GM23338 (cell line): Measurements from ENCODE around the gene C9orf40. TPM values are rescaled to one million over a fixed set of nuclear protein-coding genes. Genes with fewer than 3 reads are reported as not detected.
A peak's percentile ranks its signal among the peaks of the same experiment; 100 is the strongest.

Experiments
- ATAC-seq: fragments of 200-7000 bp; cut with Tn5 transposase; 3 replicates; pipeline ENCODE4 v1.9.1; 2020
- DNase-seq: peaks from one replicate; pipeline ENCODE4 v3.0.0-alpha.2; 2015; ENCODE audit warnings: low spot score
- H2AFZ ChIP-seq: fragments of 200-600 bp; sonication (generic); 2 replicates; pipeline ENCODE4 v1.8.0; 2016; ENCODE audit warnings: antibody characterized with exemption, mild to moderate bottlenecking, moderate library complexity
- H3F3A ChIP-seq: fragments of 200-600 bp; sonication (generic); replicated peaks from 2 replicates; pipeline ENCODE4 v1.8.0; 2017; ENCODE audit warnings: antibody characterized with exemption, mixed run types, low read depth
- H3K27ac ChIP-seq: fragments of 200-600 bp; sonication (generic); 2 replicates; pipeline ENCODE4 v1.6.1; 2016; ENCODE audit warnings: low read depth
- H3K27me3 ChIP-seq: fragments of 200-600 bp; sonication (generic); 2 replicates; pipeline ENCODE4 v1.8.0; 2016; ENCODE audit warnings: mild to moderate bottlenecking, mixed run types, moderate library complexity; ENCODE audit not compliant: insufficient read depth
- H3K36me3 ChIP-seq: fragments of 200-600 bp; sonication (generic); 2 replicates; pipeline ENCODE4 v1.8.0; 2016; ENCODE audit warnings: mild to moderate bottlenecking; ENCODE audit not compliant: insufficient read depth
- H3K4me1 ChIP-seq: fragments of 200-600 bp; sonication (generic); 2 replicates; pipeline ENCODE4 v1.8.0; 2016; ENCODE audit warnings: mild to moderate bottlenecking, moderate library complexity; ENCODE audit not compliant: insufficient read depth
- H3K4me2 ChIP-seq: fragments of 200-600 bp; sonication (generic); 2 replicates; pipeline ENCODE4 v1.7.1; 2017; ENCODE audit warnings: mixed run types
- H3K4me3 ChIP-seq: fragments of 200-600 bp; sonication (generic); 2 replicates; pipeline ENCODE4 v1.6.1; 2016; ENCODE audit warnings: mixed run types
- H3K79me2 ChIP-seq: fragments of 200-600 bp; sonication (generic); replicated peaks from 2 replicates; pipeline ENCODE4 v1.8.0; 2017; ENCODE audit warnings: mild to moderate bottlenecking; ENCODE audit not compliant: insufficient read depth
- H3K9me2 ChIP-seq: fragments of 200-600 bp; sonication (generic); 2 replicates; pipeline ENCODE4 v1.8.0; 2017; ENCODE audit not compliant: insufficient read depth
- H4K20me1 ChIP-seq: fragments of 200-600 bp; sonication (generic); replicated peaks from 2 replicates; pipeline ENCODE4 v1.8.0; 2017; ENCODE audit warnings: mild to moderate bottlenecking; ENCODE audit not compliant: insufficient read depth
- H3K27ac Mint-ChIP-seq: 2 replicates; pipeline ENCODE4 v1.8.0; 2020; ENCODE audit warnings: inconsistent platforms, mild to moderate bottlenecking, moderate library complexity, mixed read lengths
- H3K27me3 Mint-ChIP-seq: 3 replicates; pipeline ENCODE4 v1.8.0; 2022; ENCODE audit warnings: low read depth, mild to moderate bottlenecking, moderate library complexity, mixed read lengths, inconsistent platforms; ENCODE audit not compliant: insufficient read depth, poor library complexity
- H3K36me3 Mint-ChIP-seq: 3 replicates; pipeline ENCODE4 v1.8.0; 2021; ENCODE audit warnings: low read depth, mild to moderate bottlenecking, inconsistent platforms, moderate library complexity, mixed read lengths
- H3K4me1 Mint-ChIP-seq: 3 replicates; pipeline ENCODE4 v1.8.0; 2020; ENCODE audit warnings: mild to moderate bottlenecking, inconsistent platforms, mixed read lengths
- H3K4me3 Mint-ChIP-seq: 3 replicates; pipeline ENCODE4 v1.8.0; 2021; ENCODE audit warnings: moderate library complexity, mild to moderate bottlenecking, inconsistent platforms, mixed read lengths
- H3K9me3 Mint-ChIP-seq: 3 replicates; pipeline ENCODE4 v1.8.0; 2020; ENCODE audit warnings: moderate library complexity, mild to moderate bottlenecking, inconsistent platforms, mixed read lengths
- CREB1 ChIP-seq: fragments of 250-450 bp; sonication (Bioruptor Pico); IDR thresholded peaks from 2 replicates; pipeline ENCODE4 v1.5.0; 2020; ENCODE audit warnings: low read depth, mild to moderate bottlenecking, moderate library complexity
- EZH2phosphoT487 ChIP-seq: fragments of 200-600 bp; sonication (generic); IDR thresholded peaks from one replicate; pipeline ENCODE4 v1.8.1; 2018; ENCODE audit warnings: antibody characterized with exemption; ENCODE audit not compliant: unreplicated experiment
- JUNB ChIP-seq: IDR thresholded peaks from one replicate; pipeline ENCODE4 v1.6.1; 2016; ENCODE audit warnings: antibody characterized with exemption; ENCODE audit not compliant: unreplicated experiment
- POLR2AphosphoS5 ChIP-seq: IDR thresholded peaks from 2 replicates; pipeline ENCODE4 v1.6.1; 2016; ENCODE audit warnings: antibody characterized with exemption, low read depth
- STAT1 ChIP-seq: IDR thresholded peaks from one replicate; pipeline ENCODE4 v1.6.1; 2016; ENCODE audit warnings: antibody characterized with exemption; ENCODE audit not compliant: unreplicated experiment
- ZNF114 ChIP-seq: fragments of 250-450 bp; sonication (Bioruptor Pico); IDR thresholded peaks from 2 replicates; pipeline ENCODE4 v1.5.0; 2020; ENCODE audit warnings: mild to moderate bottlenecking, moderate library complexity
- ZNF331 ChIP-seq: fragments of 250-450 bp; sonication (Bioruptor Pico); IDR thresholded peaks from 2 replicates; pipeline ENCODE4 v1.5.0; 2020; ENCODE audit warnings: low read depth, mild to moderate bottlenecking, moderate library complexity
- polyA plus RNA-seq: library from polyadenylated mRNA; unstranded; fragments of >200 nt; fragmentation: Nextera tagmentation; extraction: Ambion mirVana; gene quantifications from 2 replicates; pipeline ENCODE4 v1.2.1, GENCODE V29; 2016
- total RNA-seq: library from RNA; depleted of rRNA; stranded (reverse); fragments of >200 nt; shearing (Covaris generic); gene quantifications from 2 replicates; pipeline ENCODE4 v1.2.3, GENCODE V29; 2014
- TF ChIP-seq, protein P1 (sequence below), 2 experiments: fragments of 200-600 bp in 1 of 2; sonication (generic) in 1 of 2; conservative IDR thresholded peaks; 2 replicates each; pipeline versions ENCODE4 v1.5.1 to v1.6.1; 2016 to 2017; ENCODE audit warnings: antibody characterized with exemption in 2 of 2, low read depth in 2 of 2, mild to moderate bottlenecking in 2 of 2, moderate library complexity in 1 of 2
- TF ChIP-seq, protein P2 (sequence below): IDR thresholded peaks from one replicate; pipeline ENCODE4 v1.6.1; 2018; ENCODE audit warnings: antibody characterized with exemption; ENCODE audit not compliant: unreplicated experiment
- TF ChIP-seq, protein P3 (sequence below): IDR thresholded peaks from 2 replicates; pipeline ENCODE4 v1.6.1; 2016; ENCODE audit warnings: antibody characterized with exemption

C9orf40 gene
- total and polyA plus RNA-seq, 2 experiments from 2014 or later = 11.1 to 11.4 TPM

DNA sequence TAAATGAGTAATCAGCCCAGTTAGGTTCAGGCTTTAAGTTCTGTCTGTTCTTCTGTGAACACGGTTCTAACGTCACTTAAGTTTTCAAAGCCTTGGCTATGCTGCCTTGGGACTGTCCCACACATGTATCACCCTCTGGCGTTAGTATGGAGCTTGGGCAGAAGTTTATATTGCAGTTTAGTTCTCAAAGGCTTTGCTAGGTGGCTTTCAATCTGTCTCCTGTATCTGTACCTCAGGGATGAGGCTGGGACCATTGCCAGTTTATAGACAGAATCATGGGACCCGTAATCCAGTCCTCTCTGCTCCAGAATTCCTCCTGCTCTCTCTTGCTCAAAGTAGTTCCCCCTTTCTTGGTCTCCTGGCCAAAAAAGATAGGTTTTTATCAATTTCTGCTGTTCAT lies 12.1 kb downstream of the C9orf40 start:
- Mint-ChIP-seq H3K27me3 (no peaks in the 10 kb centered on the region), H3K4me1 (no peaks in the 10 kb centered on the region), H3K36me3 (no peaks in the 10 kb centered on the region), H3K27ac (no peak overlapping the region), H3K9me3 (no peaks in the 10 kb centered on the region), H3K4me3 (no peak overlapping the region)
- Histone ChIP-seq H3K4me1 (no peaks in the 10 kb centered on the region), H3K4me2 (no peak overlapping the region), H3K27ac (no peak overlapping the region), H3K27me3 (no peaks in the 10 kb centered on the region), H3K36me3 (no peaks in the 10 kb centered on the region), H3K79me2 (no peaks in the 10 kb centered on the region), H3K9me2 (no peaks in the 10 kb centered on the region), H3K4me3 (no peak overlapping the region), H2AFZ (0 out of 2 replicates have a peak overlapping the region, but pooled peaks have one; percentile 3), H4K20me1 (no peaks in the 10 kb centered on the region), H3F3A (no peaks in the 10 kb centered on the region)
- ATAC-seq = peak; percentile 80
- DNase-seq = peak; percentile 48
- no peak for TF ChIP-seq EZH2phosphoT487
- TF ChIP-seq, protein P1, sequence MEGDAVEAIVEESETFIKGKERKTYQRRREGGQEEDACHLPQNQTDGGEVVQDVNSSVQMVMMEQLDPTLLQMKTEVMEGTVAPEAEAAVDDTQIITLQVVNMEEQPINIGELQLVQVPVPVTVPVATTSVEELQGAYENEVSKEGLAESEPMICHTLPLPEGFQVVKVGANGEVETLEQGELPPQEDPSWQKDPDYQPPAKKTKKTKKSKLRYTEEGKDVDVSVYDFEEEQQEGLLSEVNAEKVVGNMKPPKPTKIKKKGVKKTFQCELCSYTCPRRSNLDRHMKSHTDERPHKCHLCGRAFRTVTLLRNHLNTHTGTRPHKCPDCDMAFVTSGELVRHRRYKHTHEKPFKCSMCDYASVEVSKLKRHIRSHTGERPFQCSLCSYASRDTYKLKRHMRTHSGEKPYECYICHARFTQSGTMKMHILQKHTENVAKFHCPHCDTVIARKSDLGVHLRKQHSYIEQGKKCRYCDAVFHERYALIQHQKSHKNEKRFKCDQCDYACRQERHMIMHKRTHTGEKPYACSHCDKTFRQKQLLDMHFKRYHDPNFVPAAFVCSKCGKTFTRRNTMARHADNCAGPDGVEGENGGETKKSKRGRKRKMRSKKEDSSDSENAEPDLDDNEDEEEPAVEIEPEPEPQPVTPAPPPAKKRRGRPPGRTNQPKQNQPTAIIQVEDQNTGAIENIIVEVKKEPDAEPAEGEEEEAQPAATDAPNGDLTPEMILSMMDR (conservative IDR thresholded peaks at IDR 0.05; ENCODE audit: low read depth in 2 of 2) = peak in 1 of 2 experiments; percentile 18; a peak in 1 of 4 replicates

DNA sequence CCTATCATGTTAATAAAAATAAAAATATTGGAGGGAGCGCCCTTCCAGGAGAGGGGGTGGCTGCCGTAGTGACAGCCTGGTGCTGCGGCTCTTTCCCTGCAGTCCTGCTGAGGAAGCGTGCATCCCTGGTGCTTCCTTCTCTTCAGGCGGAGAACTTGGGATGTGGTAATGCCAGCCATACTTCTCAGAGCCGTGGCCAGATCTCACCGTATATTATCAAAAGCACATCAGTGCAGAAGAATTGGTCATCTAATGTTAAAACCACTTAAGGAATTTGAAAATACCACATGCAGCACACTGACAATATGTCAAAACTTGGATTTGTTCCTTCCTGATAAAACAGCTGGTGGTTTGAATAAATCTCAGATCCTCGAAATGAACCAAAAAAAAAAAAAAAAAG lies 17.7 kb downstream of the C9orf40 start:
- ATAC-seq (no peak), DNase-seq (no peak)
- H3K9me3 Mint-ChIP-seq = peaks cover 29% of the 10 kb centered on the region
- H2AFZ ChIP-seq = no peak overlapping the region
- H3K27me3 ChIP-seq = no peaks in the 10 kb centered on the region
- H3K27ac ChIP-seq = no peak overlapping the region
- H3K9me2 ChIP-seq = no peaks in the 10 kb centered on the region
- no peaks in the 10 kb centered on the region for H3K79me2 ChIP-seq
- H3F3A ChIP-seq = no peaks in the 10 kb centered on the region
- no peaks in the 10 kb centered on the region for H4K20me1 ChIP-seq
- H3K27me3 Mint-ChIP-seq = no peaks in the 10 kb centered on the region
- H3K4me2 ChIP-seq = no peak overlapping the region
- no peaks in the 10 kb centered on the region; the same call in 2 of the 3 replicates for H3K4me1 Mint-ChIP-seq
- H3K4me3 Mint-ChIP-seq = no peak overlapping the region
- 0 out of 3 replicates have a peak, but pooled peaks cover 3% of the 10 kb centered on the region for H3K36me3 Mint-ChIP-seq
- H3K4me1 ChIP-seq = no peaks in the 10 kb centered on the region
- no peaks in the 10 kb centered on the region for H3K36me3 ChIP-seq
- H3K4me3 ChIP-seq = no peak overlapping the region
- H3K27ac Mint-ChIP-seq = no peak overlapping the region
- TF ChIP-seq ZNF114 (no peak), POLR2AphosphoS5 (no peak), CREB1 (CRISPR knock-in tag) (no peak), STAT1 (no peak), EZH2phosphoT487 (no peak), ZNF331 (CRISPR knock-in tag) (no peak), JUNB (no peak)
- TF ChIP-seq, protein P2, sequence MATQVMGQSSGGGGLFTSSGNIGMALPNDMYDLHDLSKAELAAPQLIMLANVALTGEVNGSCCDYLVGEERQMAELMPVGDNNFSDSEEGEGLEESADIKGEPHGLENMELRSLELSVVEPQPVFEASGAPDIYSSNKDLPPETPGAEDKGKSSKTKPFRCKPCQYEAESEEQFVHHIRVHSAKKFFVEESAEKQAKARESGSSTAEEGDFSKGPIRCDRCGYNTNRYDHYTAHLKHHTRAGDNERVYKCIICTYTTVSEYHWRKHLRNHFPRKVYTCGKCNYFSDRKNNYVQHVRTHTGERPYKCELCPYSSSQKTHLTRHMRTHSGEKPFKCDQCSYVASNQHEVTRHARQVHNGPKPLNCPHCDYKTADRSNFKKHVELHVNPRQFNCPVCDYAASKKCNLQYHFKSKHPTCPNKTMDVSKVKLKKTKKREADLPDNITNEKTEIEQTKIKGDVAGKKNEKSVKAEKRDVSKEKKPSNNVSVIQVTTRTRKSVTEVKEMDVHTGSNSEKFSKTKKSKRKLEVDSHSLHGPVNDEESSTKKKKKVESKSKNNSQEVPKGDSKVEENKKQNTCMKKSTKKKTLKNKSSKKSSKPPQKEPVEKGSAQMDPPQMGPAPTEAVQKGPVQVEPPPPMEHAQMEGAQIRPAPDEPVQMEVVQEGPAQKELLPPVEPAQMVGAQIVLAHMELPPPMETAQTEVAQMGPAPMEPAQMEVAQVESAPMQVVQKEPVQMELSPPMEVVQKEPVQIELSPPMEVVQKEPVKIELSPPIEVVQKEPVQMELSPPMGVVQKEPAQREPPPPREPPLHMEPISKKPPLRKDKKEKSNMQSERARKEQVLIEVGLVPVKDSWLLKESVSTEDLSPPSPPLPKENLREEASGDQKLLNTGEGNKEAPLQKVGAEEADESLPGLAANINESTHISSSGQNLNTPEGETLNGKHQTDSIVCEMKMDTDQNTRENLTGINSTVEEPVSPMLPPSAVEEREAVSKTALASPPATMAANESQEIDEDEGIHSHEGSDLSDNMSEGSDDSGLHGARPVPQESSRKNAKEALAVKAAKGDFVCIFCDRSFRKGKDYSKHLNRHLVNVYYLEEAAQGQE = no peak
- TF ChIP-seq, protein P3, sequence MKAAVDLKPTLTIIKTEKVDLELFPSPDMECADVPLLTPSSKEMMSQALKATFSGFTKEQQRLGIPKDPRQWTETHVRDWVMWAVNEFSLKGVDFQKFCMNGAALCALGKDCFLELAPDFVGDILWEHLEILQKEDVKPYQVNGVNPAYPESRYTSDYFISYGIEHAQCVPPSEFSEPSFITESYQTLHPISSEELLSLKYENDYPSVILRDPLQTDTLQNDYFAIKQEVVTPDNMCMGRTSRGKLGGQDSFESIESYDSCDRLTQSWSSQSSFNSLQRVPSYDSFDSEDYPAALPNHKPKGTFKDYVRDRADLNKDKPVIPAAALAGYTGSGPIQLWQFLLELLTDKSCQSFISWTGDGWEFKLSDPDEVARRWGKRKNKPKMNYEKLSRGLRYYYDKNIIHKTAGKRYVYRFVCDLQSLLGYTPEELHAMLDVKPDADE = no peak
